Superior temporal gyrus (tissue), 1 donor: Measurements from ENCODE around the gene TESK1.
"Not testable (repeated sequence)": the region's sequence is repeated elsewhere in the genome, so short reads cannot be mapped to it uniquely, and the experiment has no call there.

Experiments
- DNase-seq: peaks from one replicate; pipeline ENCODE4 v3.0.0-alpha.2; 2016; ENCODE audit errors: extremely low spot score

TESK1 gene

GRCh38 chr9:35615981-35616680 is 11.1 kb downstream of the TESK1 start:
- no peak for DNase-seq

- no peak for DNase-seq
Measured at GRCh38 chr9:35616681-35617459, 11.8 kb downstream of the TESK1 start.

GRCh38 chr9:35617548-35617947 is 12.5 kb downstream of the TESK1 start:
- DNase-seq = no peak

GRCh38 chr9:35618325-35618727 is 13.3 kb downstream of the TESK1 start, which contains the start of gene CD72:
Gene CD72 (minus strand): TSS chr9:35618413. CDS start chr9:35618303, 110 bp downstream.
- no peak for DNase-seq

- no peak for DNase-seq
Measured at GRCh38 chr9:35618854-35619799, 14.1 kb downstream of the TESK1 start.

GRCh38 chr9:35619800-35620158 is 14.7 kb downstream of the TESK1 start:
- DNase-seq = no peak

GRCh38 chr9:35627575-35627974 is 22.5 kb downstream of the TESK1 start:
- no peak for DNase-seq

- no peak for DNase-seq
Measured at GRCh38 chr9:35628389-35628991, 23.4 kb downstream of the TESK1 start.

GRCh38 chr9:35629597-35629996 is 24.5 kb downstream of the TESK1 start:
- DNase-seq = no peak

GRCh38 chr9:35635730-35636129 is 30.7 kb downstream of the TESK1 start:
- no peak for DNase-seq

- DNase-seq = no peak
Measured at GRCh38 chr9:35636135-35636876, 31.2 kb downstream of the TESK1 start.

GRCh38 chr9:35636877-35637246 is 31.8 kb downstream of the TESK1 start:
- not testable (repeated sequence) for DNase-seq

- not testable (repeated sequence) for DNase-seq
Measured at GRCh38 chr9:35637427-35637955, 32.4 kb downstream of the TESK1 start.

- DNase-seq = not testable (repeated sequence)
Measured at GRCh38 chr9:35638751-35639150, 33.7 kb downstream of the TESK1 start.

GRCh38 chr9:35639225-35639624 is 34.2 kb downstream of the TESK1 start:
- not testable (repeated sequence) for DNase-seq

GRCh38 chr9:35639631-35640030 is 34.6 kb downstream of the TESK1 start:
- no peak for DNase-seq

GRCh38 chr9:35640431-35640830 is 35.4 kb downstream of the TESK1 start:
- not testable (repeated sequence) for DNase-seq

- not testable (repeated sequence) for DNase-seq
Measured at GRCh38 chr9:35641478-35641877, 36.4 kb downstream of the TESK1 start.

GRCh38 chr9:35643046-35643445 is 38.0 kb downstream of the TESK1 start:
- no peak for DNase-seq

- not testable (repeated sequence) for DNase-seq
Measured at GRCh38 chr9:35645736-35646135, 40.7 kb downstream of the TESK1 start.

GRCh38 chr9:35646153-35646532 is 41.1 kb downstream of the TESK1 start:
- no peak for DNase-seq
